Subcutaneous abdominal adipose tissue (tissue), 5 donors: ENCODE measurements around the gene MRPL36.
"Not testable (repeated sequence)": the region's sequence is repeated elsewhere in the genome, so short reads cannot be mapped to it uniquely, and the experiment has no call there.

Experiments
- H3K27ac ChIP-seq: one replicate; pipeline ENCODE4 v1.7.0; 2013; ENCODE audit warnings: low read depth, mild to moderate bottlenecking, inconsistent platforms, low read length, moderate library complexity
- H3K27me3 ChIP-seq, 5 donors: one replicate each; pipeline ENCODE4 v1.7.0; 2013; ENCODE audit warnings: low read length in 5 of 5, inconsistent platforms in 1 of 5; ENCODE audit not compliant: control insufficient read depth in 5 of 5, insufficient read depth in 4 of 5
- H3K36me3 ChIP-seq, 5 donors: one replicate each; pipeline ENCODE4 v1.7.0; 2013; ENCODE audit warnings: low read length in 5 of 5; ENCODE audit not compliant: control insufficient read depth in 5 of 5, insufficient read depth in 5 of 5
- H3K4me1 ChIP-seq, 5 donors: one replicate each; pipeline ENCODE4 v1.7.0; 2013; ENCODE audit warnings: low read length in 5 of 5, mild to moderate bottlenecking in 3 of 5, moderate library complexity in 1 of 5; ENCODE audit not compliant: control insufficient read depth in 5 of 5, insufficient read depth in 5 of 5
- H3K4me3 ChIP-seq, 5 donors: one replicate each; pipeline ENCODE4 v1.7.0; 2013; ENCODE audit warnings: low read length in 5 of 5, low read depth in 1 of 5
- H3K9ac ChIP-seq, 5 donors: one replicate each; pipeline ENCODE4 v1.7.0; 2013; ENCODE audit warnings: low read length in 5 of 5, mild to moderate bottlenecking in 4 of 5, moderate library complexity in 3 of 5
- H3K9me3 ChIP-seq, 5 donors: one replicate each; pipeline ENCODE4 v1.7.0; 2013; ENCODE audit warnings: low read length in 5 of 5; ENCODE audit not compliant: control insufficient read depth in 5 of 5
- donor health status: healthy.
- donor health status: healthy.
- donor health status: healthy.
- donor health status: healthy.
- donor health status: healthy.

Gene MRPL36

GRCh38 chr5:1824109-1824821 lies 24.6 kb upstream of the MRPL36 start:
- Histone ChIP-seq H3K9ac (no peak overlapping the region), H3K27ac (no peak overlapping the region), H3K4me1 (peaks cover 0 to 6% (median 0%) of the 10 kb centered on the region in 5 donors), H3K9me3 (no peaks in the 10 kb centered on the region), H3K4me3 (no peak overlapping the region), H3K27me3 (no peaks in the 10 kb centered on the region), H3K36me3 (peaks cover 6 to 53% (median 39%) of the 10 kb centered on the region in 5 donors)

DNA sequence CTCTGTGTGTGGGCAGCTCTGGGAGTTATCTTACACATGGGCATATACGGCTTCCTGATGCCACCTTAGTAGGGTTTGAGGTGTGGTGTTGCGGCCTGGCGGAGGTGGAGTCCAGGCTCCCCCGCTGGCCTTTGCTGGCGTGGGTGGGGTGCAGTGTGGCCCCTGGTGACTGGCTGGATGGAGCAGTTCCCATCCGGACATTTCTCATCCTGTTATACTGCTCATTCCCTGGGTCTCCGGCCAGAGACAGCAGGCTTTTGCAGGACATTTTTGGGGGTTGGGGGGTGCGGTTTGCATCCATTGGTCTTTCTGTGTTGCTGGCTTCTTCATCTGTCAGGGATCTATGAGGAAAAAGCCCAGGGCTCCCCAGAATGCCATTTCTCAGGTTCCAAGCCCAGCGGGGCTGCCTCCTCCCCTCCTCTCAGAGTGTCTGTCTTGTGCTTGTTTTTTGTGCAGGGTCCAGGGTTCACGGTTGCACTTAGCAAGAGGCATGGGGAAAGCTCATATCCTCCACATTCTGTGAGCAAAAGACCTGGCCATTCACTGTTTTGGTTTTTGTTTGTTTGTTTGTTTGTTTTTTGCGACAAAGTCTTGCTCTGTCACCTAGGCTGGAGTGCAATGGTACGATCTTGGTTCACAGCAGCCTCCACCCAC lies 23.9 kb upstream of the MRPL36 start:
- H3K4me3 ChIP-seq, result no peak overlapping the region
- no peak overlapping the region for H3K27ac ChIP-seq
- no peaks in the 10 kb centered on the region for H3K9me3 ChIP-seq
- H3K4me1 ChIP-seq, result peaks cover 0 to 6% (median 0%) of the 10 kb centered on the region in 5 donors
- H3K9ac ChIP-seq, result no peak overlapping the region
- H3K27me3 ChIP-seq, result no peaks in the 10 kb centered on the region
- peaks cover 8 to 59% (median 45%) of the 10 kb centered on the region in 5 donors for H3K36me3 ChIP-seq

DNA sequence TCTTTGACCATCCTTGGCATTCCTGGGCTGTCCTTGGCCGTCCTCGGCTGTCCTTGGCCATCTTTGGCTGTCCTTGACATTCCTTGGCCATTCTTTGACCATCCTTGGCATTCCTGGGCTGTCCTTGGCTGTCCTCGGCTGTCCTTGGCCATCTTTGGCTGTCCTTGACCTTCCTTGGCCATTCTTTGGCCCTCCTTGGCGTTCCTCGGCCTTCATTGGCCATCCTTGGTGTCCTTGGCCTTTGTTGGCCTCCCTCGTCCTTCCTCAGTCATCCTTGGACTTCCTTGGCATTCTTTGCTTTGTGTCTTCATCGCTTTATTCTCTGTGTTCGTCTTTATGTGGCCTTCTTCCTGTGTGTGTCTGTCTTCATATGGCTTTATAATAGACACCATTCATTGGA lies 22.2 kb upstream of the MRPL36 start:
- no peaks in the 10 kb centered on the region for H3K4me1 ChIP-seq
- peaks cover 15 to 74% (median 60%) of the 10 kb centered on the region in 5 donors for H3K36me3 ChIP-seq
- H3K9me3 ChIP-seq, result no peaks in the 10 kb centered on the region

DNA sequence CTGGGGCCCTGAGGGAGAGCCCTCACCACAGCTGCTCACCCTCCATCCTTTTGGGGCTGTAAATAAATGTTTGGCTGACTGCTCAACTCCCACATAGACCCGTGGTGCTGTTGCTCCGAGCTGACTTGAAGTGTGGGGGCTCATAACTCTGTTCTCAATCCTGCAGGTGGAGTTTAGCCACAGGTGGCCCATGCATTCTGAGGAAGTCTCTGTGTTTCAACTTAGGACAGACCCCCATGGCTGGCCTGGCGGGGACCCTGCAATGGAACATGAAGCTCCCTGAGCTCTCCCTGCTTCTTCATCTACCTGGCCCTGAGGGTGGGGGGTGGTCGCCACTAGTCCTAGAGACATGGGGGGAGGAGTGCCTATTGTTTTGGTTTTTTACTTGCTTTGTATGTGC lies 21.3 kb upstream of the MRPL36 start:
- H3K4me1 ChIP-seq, result no peaks in the 10 kb centered on the region
- H3K27me3 ChIP-seq, result no peaks in the 10 kb centered on the region
- no peak overlapping the region for H3K9ac ChIP-seq
- H3K27ac ChIP-seq, result no peak overlapping the region
- peaks cover 16 to 84% (median 67%) of the 10 kb centered on the region in 5 donors for H3K36me3 ChIP-seq
- no peak overlapping the region for H3K4me3 ChIP-seq
- H3K9me3 ChIP-seq, result no peaks in the 10 kb centered on the region

More for the DNA sequence above, 22.2 kb upstream of the MRPL36 start:
- no peaks in the 10 kb centered on the region for H3K27me3 ChIP-seq
- no peak overlapping the region for H3K27ac ChIP-seq
- no peak overlapping the region for H3K4me3 ChIP-seq
- H3K9ac ChIP-seq, result no peak overlapping the region

DNA sequence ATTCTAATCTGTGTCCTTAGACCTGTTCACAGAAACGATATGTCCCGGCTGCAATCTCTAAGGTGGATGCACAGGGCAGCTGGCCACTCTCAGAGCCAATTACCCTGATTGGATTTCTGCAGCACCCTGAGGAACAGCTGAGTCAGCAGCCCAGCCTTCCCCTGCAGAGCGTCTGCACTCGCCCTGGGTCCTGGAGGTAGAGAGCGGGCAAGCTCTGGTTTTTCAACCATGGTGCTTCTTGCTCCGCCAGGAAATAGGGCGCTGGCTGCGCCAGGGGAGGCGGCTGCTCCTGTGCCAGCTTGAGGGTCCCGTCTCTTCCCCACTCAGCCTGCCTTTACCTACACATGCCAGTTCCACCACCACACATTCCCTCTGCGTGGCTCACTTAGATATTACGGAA lies 20.7 kb upstream of the MRPL36 start:
- H3K27ac ChIP-seq, result no peak overlapping the region
- no peaks in the 10 kb centered on the region for H3K4me1 ChIP-seq
- H3K4me3 ChIP-seq, result no peak overlapping the region
- H3K9ac ChIP-seq, result no peak overlapping the region
- H3K9me3 ChIP-seq, result no peaks in the 10 kb centered on the region
- H3K27me3 ChIP-seq, result no peaks in the 10 kb centered on the region
- H3K36me3 ChIP-seq, result peaks cover 16 to 86% (median 68%) of the 10 kb centered on the region in 5 donors

- peaks cover 16 to 87% (median 71%) of the 10 kb centered on the region in 5 donors for H3K36me3 ChIP-seq
- no peaks in the 10 kb centered on the region for H3K9me3 ChIP-seq
- H3K27ac ChIP-seq, result no peak overlapping the region
- no peak overlapping the region for H3K4me3 ChIP-seq
- no peaks in the 10 kb centered on the region for H3K4me1 ChIP-seq
- H3K9ac ChIP-seq, result no peak overlapping the region
- H3K27me3 ChIP-seq, result no peaks in the 10 kb centered on the region
These were observed 19.8 kb upstream of the MRPL36 start for GRCh38 chr5:1819458-1819857.

- Histone ChIP-seq H3K4me3 (no peak overlapping the region), H3K9ac (no peak overlapping the region), H3K4me1 (no peaks in the 10 kb centered on the region), H3K27ac (no peak overlapping the region), H3K9me3 (no peaks in the 10 kb centered on the region), H3K27me3 (no peaks in the 10 kb centered on the region), H3K36me3 (peaks cover 16 to 89% (median 74%) of the 10 kb centered on the region in 5 donors)
These were observed 19.1 kb upstream of the MRPL36 start for GRCh38 chr5:1818784-1819183.

GRCh38 chr5:1817261-1818043 lies 17.8 kb upstream of the MRPL36 start:
- H3K27me3 ChIP-seq, result no peaks in the 10 kb centered on the region
- H3K4me1 ChIP-seq, result no peaks in the 10 kb centered on the region
- no peaks in the 10 kb centered on the region for H3K9me3 ChIP-seq
- no peak overlapping the region for H3K4me3 ChIP-seq
- H3K27ac ChIP-seq, result no peak overlapping the region
- H3K36me3 ChIP-seq, result peaks cover 16 to 94% (median 78%) of the 10 kb centered on the region in 5 donors
- H3K9ac ChIP-seq, result no peak overlapping the region

- H3K4me3 ChIP-seq, H3K9ac ChIP-seq, H3K4me1 ChIP-seq, H3K27ac ChIP-seq, H3K9me3 ChIP-seq, H3K27me3 ChIP-seq: not testable (repeated sequence)
- peaks cover 19 to 94% (median 77%) of the 10 kb centered on the region in 5 donors for H3K36me3 ChIP-seq
These were observed 17.0 kb upstream of the MRPL36 start for GRCh38 chr5:1816495-1817089.
